ENCODE measurements around the gene RAPH1. TPM values are rescaled to one million over a fixed set of nuclear protein-coding genes. Genes with fewer than 3 reads are reported as not detected.

The RAPH1 gene
- total RNA-seq, 1 experiment from 2014 or later = 16.5 TPM

GRCh38 chr2:203441463-203441862 is 93.6 kb downstream of the RAPH1 start:
- H3K36me3 ChIP-seq (ENCODE audit: low read depth) = 0 out of 2 replicates have a peak, but pooled peaks cover 3% of the 10 kb centered on the region
- CTCF ChIA-PET = no interaction called here
- intact Hi-C loops (cut with micrococcal nuclease; ENCODE audit: unreplicated experiment) = no loop called here

GRCh38 chr2:203440671-203441070 is 94.4 kb downstream of the RAPH1 start:
- intact Hi-C loops (cut with micrococcal nuclease; ENCODE audit: unreplicated experiment) = no loop called here

More at GRCh38 chr2:203441463-203441862, 93.6 kb downstream of the RAPH1 start:
- Histone ChIP-seq H3K9me2 (ENCODE audit: insufficient read depth) (no peaks in the 10 kb centered on the region), H3K9me3 (ENCODE audit: insufficient read depth, low read depth) (no peaks in the 10 kb centered on the region), H3K4me3 (no peak overlapping the region), H3K4me2 (no peak overlapping the region), H2AFZ (no peak overlapping the region), H3K4me1 (replicated peaks; ENCODE audit: insufficient read depth) (no peaks in the 10 kb centered on the region), H3K27ac (no peak overlapping the region), H4K20me1 (ENCODE audit: insufficient read depth) (0 out of 2 replicates have a peak, but pooled peaks cover 3% of the 10 kb centered on the region), H3K27me3 (ENCODE audit: insufficient read depth, low read depth) (no peaks in the 10 kb centered on the region), H3F3A (ENCODE audit: insufficient read depth, low read depth) (no peaks in the 10 kb centered on the region), H3K79me2 (ENCODE audit: low read depth) (no peaks in the 10 kb centered on the region)
- no peak for DNase-seq
- BruUV-seq (replicated peaks) = no TSS peak
- POLR2A ChIA-PET (ENCODE audit: unreplicated experiment) = no interaction called here
- TF ChIP-seq EZH2 (IDR thresholded peaks at IDR 0.05; ENCODE audit: low read depth) (no peak), CTCF (conservative IDR thresholded peaks at IDR 0.05) (no peak)

GRCh38 chr2:203438528-203438927 is 96.6 kb downstream of the RAPH1 start:
- no peaks in the 10 kb centered on the region for H3K9me2 ChIP-seq (ENCODE audit: insufficient read depth)
- no peaks in the 10 kb centered on the region for H3K36me3 ChIP-seq (ENCODE audit: low read depth)
- H3K4me2 ChIP-seq = no peak overlapping the region
- POLR2A ChIA-PET (ENCODE audit: unreplicated experiment) = no interaction called here
- 0 out of 2 replicates have a peak, but pooled peaks cover 3% of the 10 kb centered on the region for H4K20me1 ChIP-seq (ENCODE audit: insufficient read depth)
- H2AFZ ChIP-seq = no peak overlapping the region
- no peak for TF ChIP-seq EZH2 (IDR thresholded peaks at IDR 0.05; ENCODE audit: low read depth)
- no peak for TF ChIP-seq CTCF (conservative IDR thresholded peaks at IDR 0.05)
- no peak overlapping the region for H3K27ac ChIP-seq
- no TSS peak for BruUV-seq (replicated peaks)
- no peaks in the 10 kb centered on the region for H3K9me3 ChIP-seq (ENCODE audit: insufficient read depth, low read depth)
- no peak for DNase-seq
- H3K79me2 ChIP-seq (ENCODE audit: low read depth) = no peaks in the 10 kb centered on the region
- no peaks in the 10 kb centered on the region for H3K27me3 ChIP-seq (ENCODE audit: insufficient read depth, low read depth)
- no peaks in the 10 kb centered on the region for H3K4me1 ChIP-seq (replicated peaks; ENCODE audit: insufficient read depth)
- intact Hi-C loops (cut with micrococcal nuclease; ENCODE audit: unreplicated experiment) = no loop called here
- CTCF ChIA-PET = no interaction called here
- H3K4me3 ChIP-seq = no peak overlapping the region
- no peaks in the 10 kb centered on the region for H3F3A ChIP-seq (ENCODE audit: insufficient read depth, low read depth)

More at GRCh38 chr2:203440671-203441070, 94.4 kb downstream of the RAPH1 start:
- no peaks in the 10 kb centered on the region for H3K79me2 ChIP-seq (ENCODE audit: low read depth)
- POLR2A ChIA-PET (ENCODE audit: unreplicated experiment) = no interaction called here
- H3K4me3 ChIP-seq = no peak overlapping the region
- no peaks in the 10 kb centered on the region for H3F3A ChIP-seq (ENCODE audit: insufficient read depth, low read depth)
- BruUV-seq (replicated peaks) = no TSS peak
- CTCF ChIA-PET = no interaction called here
- no peaks in the 10 kb centered on the region for H3K9me2 ChIP-seq (ENCODE audit: insufficient read depth)
- no peaks in the 10 kb centered on the region for H3K4me1 ChIP-seq (replicated peaks; ENCODE audit: insufficient read depth)
- no peak overlapping the region for H3K4me2 ChIP-seq
- no peak for DNase-seq
- no peaks in the 10 kb centered on the region for H3K27me3 ChIP-seq (ENCODE audit: insufficient read depth, low read depth)
- no peak overlapping the region for H2AFZ ChIP-seq
- TF ChIP-seq EZH2 (IDR thresholded peaks at IDR 0.05; ENCODE audit: low read depth) (no peak), CTCF (conservative IDR thresholded peaks at IDR 0.05) (no peak)
- H3K9me3 ChIP-seq (ENCODE audit: insufficient read depth, low read depth) = no peaks in the 10 kb centered on the region
- H3K27ac ChIP-seq = no peak overlapping the region
- H3K36me3 ChIP-seq (ENCODE audit: low read depth) = 0 out of 2 replicates have a peak, but pooled peaks cover 3% of the 10 kb centered on the region
- 0 out of 2 replicates have a peak, but pooled peaks cover 3% of the 10 kb centered on the region for H4K20me1 ChIP-seq (ENCODE audit: insufficient read depth)
